H9 (cell line): Measurements from ENCODE around the gene ADCY5. TPM values are rescaled to one million over a fixed set of nuclear protein-coding genes. Genes with fewer than 3 reads are reported as not detected.
A peak's percentile ranks its signal among the peaks of the same experiment; 100 is the strongest.

Source experiments
- DNase-seq: peaks from one replicate; pipeline ENCODE4 v3.0.0-alpha.2; 2017
- H2AFZ ChIP-seq: one replicate; pipeline ENCODE4 v1.6.1; 2013; ENCODE audit warnings: mild to moderate bottlenecking, low read length, control low read depth, moderate library complexity
- H2AK5ac ChIP-seq: 2 replicates; pipeline ENCODE4 v1.6.1; 2013; ENCODE audit warnings: low read length, control low read depth, mixed read lengths; ENCODE audit not compliant: insufficient read length
- H2BK120ac ChIP-seq: one replicate; pipeline ENCODE4 v1.6.1; 2013; ENCODE audit warnings: low read depth, mild to moderate bottlenecking, low read length, control low read depth, inconsistent platforms; ENCODE audit not compliant: poor library complexity, severe bottlenecking
- H2BK12ac ChIP-seq: 2 replicates; pipeline ENCODE4 v1.6.1; 2013; ENCODE audit warnings: low read length, control low read depth, mixed read lengths, low read depth; ENCODE audit not compliant: insufficient read length
- H2BK15ac ChIP-seq: 2 replicates; pipeline ENCODE4 v1.6.1; 2013; ENCODE audit warnings: low read depth, low read length, control low read depth
- H2BK20ac ChIP-seq: one replicate; pipeline ENCODE4 v1.6.1; 2013; ENCODE audit warnings: low read depth, mild to moderate bottlenecking, low read length, control low read depth, inconsistent platforms; ENCODE audit not compliant: poor library complexity, severe bottlenecking
- H2BK5ac ChIP-seq: 2 replicates; pipeline ENCODE4 v1.6.1; 2013; ENCODE audit warnings: low read length, control low read depth, mixed read lengths; ENCODE audit not compliant: insufficient read length
- H3K14ac ChIP-seq: 2 replicates; pipeline ENCODE4 v1.6.1; 2013; ENCODE audit warnings: low read length, control low read depth; ENCODE audit not compliant: insufficient read depth
- H3K18ac ChIP-seq: 2 replicates; pipeline ENCODE4 v1.6.1; 2013; ENCODE audit warnings: low read depth, mild to moderate bottlenecking, mixed read lengths, low read length, control low read depth; ENCODE audit not compliant: insufficient read length
- H3K23ac ChIP-seq: 2 replicates; pipeline ENCODE4 v1.6.1; 2013; ENCODE audit warnings: low read length, control low read depth, mixed read lengths, low read depth; ENCODE audit not compliant: insufficient read length
- H3K23me2 ChIP-seq: 2 replicates; pipeline ENCODE4 v1.6.1; 2013; ENCODE audit warnings: low read depth, mild to moderate bottlenecking, mixed read lengths, low read length, control low read depth; ENCODE audit not compliant: insufficient read length, poor library complexity, severe bottlenecking
- H3K27ac ChIP-seq: 2 replicates; pipeline ENCODE4 v1.5.1; 2013; ENCODE audit warnings: low read length, control low read depth, mixed read lengths, low read depth; ENCODE audit not compliant: insufficient read length
- H3K27me3 ChIP-seq: 2 replicates; pipeline ENCODE4 v1.6.1; 2013; ENCODE audit warnings: low read length, control low read depth, inconsistent platforms; ENCODE audit not compliant: insufficient read depth
- H3K4ac ChIP-seq: 2 replicates; pipeline ENCODE4 v1.6.1; 2013; ENCODE audit warnings: low read depth, mild to moderate bottlenecking, control low read depth, inconsistent platforms, low read length, moderate library complexity
- H3K4me1 ChIP-seq: 2 replicates; pipeline ENCODE4 v1.6.1; 2013; ENCODE audit warnings: low read length, control low read depth, inconsistent platforms; ENCODE audit not compliant: insufficient read depth
- H3K4me2 ChIP-seq: 2 replicates; pipeline ENCODE4 v1.6.1; 2013; ENCODE audit warnings: low read length, control low read depth, mixed read lengths; ENCODE audit not compliant: insufficient read length, insufficient read depth
- H3K56ac ChIP-seq: 2 replicates; pipeline ENCODE4 v1.6.1; 2013; ENCODE audit warnings: low read depth, mild to moderate bottlenecking, mixed read lengths, low read length, control low read depth; ENCODE audit not compliant: insufficient read length
- H3K79me1 ChIP-seq: 2 replicates; pipeline ENCODE4 v1.6.1; 2013; ENCODE audit warnings: low read depth, mild to moderate bottlenecking, moderate library complexity, low read length, control low read depth, inconsistent platforms; ENCODE audit not compliant: insufficient read depth, poor library complexity, severe bottlenecking
- H3K79me2 ChIP-seq: 2 replicates; pipeline ENCODE4 v1.6.1; 2013; ENCODE audit warnings: low read length, control low read depth, inconsistent platforms; ENCODE audit not compliant: insufficient read depth
- H3K9ac ChIP-seq: 2 replicates; pipeline ENCODE4 v1.6.1; 2013; ENCODE audit warnings: low read length, control low read depth, mixed read lengths; ENCODE audit not compliant: insufficient read length; ENCODE audit errors: extremely low read depth
- H3K9me3 ChIP-seq: one replicate; pipeline ENCODE4 v1.6.1; 2013; ENCODE audit warnings: low read depth, low read length, inconsistent platforms; ENCODE audit not compliant: control insufficient read depth
- H3T11ph ChIP-seq: one replicate; pipeline ENCODE4 v1.6.1; 2013; ENCODE audit warnings: mild to moderate bottlenecking, low read length, control low read depth, inconsistent platforms
- H4K20me1 ChIP-seq: one replicate; pipeline ENCODE4 v1.6.1; 2013; ENCODE audit not compliant: control insufficient read depth, insufficient read length, insufficient read depth
- H4K5ac ChIP-seq: 2 replicates; pipeline ENCODE4 v1.6.1; 2013; ENCODE audit warnings: low read depth, mild to moderate bottlenecking, mixed read lengths, low read length, control low read depth; ENCODE audit not compliant: insufficient read length
- H4K8ac ChIP-seq: replicated peaks from 2 replicates; pipeline ENCODE4 v1.6.1; 2013; ENCODE audit warnings: low read length, control low read depth, mixed read lengths, low read depth; ENCODE audit not compliant: insufficient read length
- H4K91ac ChIP-seq: 2 replicates; pipeline ENCODE4 v1.6.1; 2013; ENCODE audit warnings: low read depth, mild to moderate bottlenecking, moderate library complexity, mixed read lengths, low read length, control low read depth; ENCODE audit not compliant: insufficient read length
- H3K27ac Mint-ChIP-seq, 3 experiments: 2 replicates in 2 of 3; 3 replicates in 1 of 3; pipeline ENCODE4 v1.8.0; 2020 to 2021; ENCODE audit warnings: mixed read lengths in 3 of 3, mild to moderate bottlenecking in 1 of 3, moderate library complexity in 1 of 3
- H3K27me3 Mint-ChIP-seq: 2 replicates; pipeline ENCODE4 v1.8.0; 2021; ENCODE audit warnings: low read depth, mild to moderate bottlenecking, moderate library complexity, mixed read lengths
- H3K36me3 Mint-ChIP-seq, 3 experiments: 2 replicates in 2 of 3; 3 replicates in 1 of 3; pipeline ENCODE4 v1.8.0; 2020 to 2021; ENCODE audit warnings: low read depth in 3 of 3, mixed read lengths in 3 of 3; ENCODE audit not compliant: insufficient read depth in 1 of 3
- H3K4me1 Mint-ChIP-seq, 2 experiments: 2 replicates each; pipeline ENCODE4 v1.8.0; 2020; ENCODE audit warnings: mixed read lengths in 2 of 2
- H3K4me3 Mint-ChIP-seq, 2 experiments: 2 replicates in 1 of 2; 3 replicates in 1 of 2; pipeline ENCODE4 v1.8.0; 2020 to 2021; ENCODE audit warnings: mild to moderate bottlenecking in 2 of 2, mixed read lengths in 2 of 2, moderate library complexity in 1 of 2
- H3K9me3 Mint-ChIP-seq, 2 experiments: 2 replicates in 1 of 2; 3 replicates in 1 of 2; pipeline ENCODE4 v1.8.0; 2020; ENCODE audit warnings: mild to moderate bottlenecking in 2 of 2, mixed read lengths in 2 of 2, moderate library complexity in 1 of 2
- CTCF ChIP-seq: fragments of 200-600 bp; sonication (generic); conservative IDR thresholded peaks from 3 replicates; pipeline ENCODE4 v1.8.0; 2021; ENCODE audit warnings: antibody characterized with exemption, mild to moderate bottlenecking
- WGBS: extraction: QIAGEN DNeasy Blood & Tissue Kit; methylation state at CpG from one replicate; pipeline ENCODE4 v1.1.7; 2013; ENCODE audit warnings: missing lambda C conversion rate, low lambda C conversion rate, mixed read lengths; ENCODE audit not compliant: insufficient read length; ENCODE audit errors: extremely low coverage; 5-methylcytosine and 5-hydroxymethylcytosine counted together
- total RNA-seq: library from RNA; stranded (reverse); gene quantifications from 2 replicates; pipeline ENCODE4 v1.2.1, GENCODE V29; 2021

The ADCY5 gene
- total RNA-seq, 1 experiment from 2014 or later = 5.0 TPM

- Histone ChIP-seq H3K9me3 (no peaks in the 10 kb centered on the region), H3K79me1 (no peaks in the 10 kb centered on the region), H3K18ac (no peak overlapping the region), H3K14ac (no peak overlapping the region), H3K23me2 (no peaks in the 10 kb centered on the region), H2AFZ (no peak overlapping the region), H2BK12ac (no peak overlapping the region), H2AK5ac (no peak overlapping the region), H4K5ac (no peak overlapping the region), H3K4me2 (no peak overlapping the region), H3K27me3 (no peaks in the 10 kb centered on the region), H3K56ac (no peak overlapping the region), H3K4ac (no peak overlapping the region), H3K79me2 (no peaks in the 10 kb centered on the region), H2BK5ac (no peak overlapping the region), H4K8ac (no peak overlapping the region), H2BK20ac (no peak overlapping the region), H3K27ac (no peak overlapping the region), H4K20me1 (no peaks in the 10 kb centered on the region), H3K9ac (no peak overlapping the region), H2BK15ac (no peak overlapping the region), H3K23ac (no peak overlapping the region), H3T11ph (no peak overlapping the region), H4K91ac (no peak overlapping the region), H2BK120ac (no peak overlapping the region), H3K4me1 (no peaks in the 10 kb centered on the region)
- H3K27ac Mint-ChIP-seq = 0 out of 7 replicates have a peak overlapping the region, but pooled peaks of 1 of the 3 experiments have one; percentile 35
- no peak for TF ChIP-seq CTCF
- no peak overlapping the region for H3K4me3 Mint-ChIP-seq
- H3K9me3 Mint-ChIP-seq = peaks cover 0 to 3% of the 10 kb centered on the region in 2 experiments; a peak in 1 of 5 replicates
- no peak for DNase-seq
- peaks cover 0 to 2% of the 10 kb centered on the region in 2 experiments; a peak in 1 of 4 replicates for H3K4me1 Mint-ChIP-seq
- H3K36me3 Mint-ChIP-seq = no peaks in the 10 kb centered on the region
- H3K27me3 Mint-ChIP-seq = no peaks in the 10 kb centered on the region
- no CpG with 5 or more reads among the region's 4 CpGs for WGBS
Measured at GRCh38 chr3:123336001-123336400, 112.9 kb downstream of the ADCY5 start.
